Activated gamma-delta T cell (primary cell): ENCODE measurements around the gene LRRC3.
"Not testable (repeated sequence)": the region's sequence is repeated elsewhere in the genome, so short reads cannot be mapped to it uniquely, and the experiment has no call there.

Source experiments
- DNase-seq: peaks from one replicate; lab custom pipeline; 2025; lab: John Stamatoyannopoulos, UW
- total RNA-seq, 2 donors: gene quantifications; one replicate each; lab custom pipeline; 2026; lab: John Stamatoyannopoulos, UW

The LRRC3 gene
- total RNA-seq, result 0.41 to 0.65 reads per million in 2 donors

- peak; percentile 67 for DNase-seq
These were observed at the start of gene LRRC3 for GRCh38 chr21:44454747-44455523. TSS of gene LRRC3 (plus strand) at chr21:44455510. CDS start at chr21:44456645, 1,135 bp downstream.

DNA sequence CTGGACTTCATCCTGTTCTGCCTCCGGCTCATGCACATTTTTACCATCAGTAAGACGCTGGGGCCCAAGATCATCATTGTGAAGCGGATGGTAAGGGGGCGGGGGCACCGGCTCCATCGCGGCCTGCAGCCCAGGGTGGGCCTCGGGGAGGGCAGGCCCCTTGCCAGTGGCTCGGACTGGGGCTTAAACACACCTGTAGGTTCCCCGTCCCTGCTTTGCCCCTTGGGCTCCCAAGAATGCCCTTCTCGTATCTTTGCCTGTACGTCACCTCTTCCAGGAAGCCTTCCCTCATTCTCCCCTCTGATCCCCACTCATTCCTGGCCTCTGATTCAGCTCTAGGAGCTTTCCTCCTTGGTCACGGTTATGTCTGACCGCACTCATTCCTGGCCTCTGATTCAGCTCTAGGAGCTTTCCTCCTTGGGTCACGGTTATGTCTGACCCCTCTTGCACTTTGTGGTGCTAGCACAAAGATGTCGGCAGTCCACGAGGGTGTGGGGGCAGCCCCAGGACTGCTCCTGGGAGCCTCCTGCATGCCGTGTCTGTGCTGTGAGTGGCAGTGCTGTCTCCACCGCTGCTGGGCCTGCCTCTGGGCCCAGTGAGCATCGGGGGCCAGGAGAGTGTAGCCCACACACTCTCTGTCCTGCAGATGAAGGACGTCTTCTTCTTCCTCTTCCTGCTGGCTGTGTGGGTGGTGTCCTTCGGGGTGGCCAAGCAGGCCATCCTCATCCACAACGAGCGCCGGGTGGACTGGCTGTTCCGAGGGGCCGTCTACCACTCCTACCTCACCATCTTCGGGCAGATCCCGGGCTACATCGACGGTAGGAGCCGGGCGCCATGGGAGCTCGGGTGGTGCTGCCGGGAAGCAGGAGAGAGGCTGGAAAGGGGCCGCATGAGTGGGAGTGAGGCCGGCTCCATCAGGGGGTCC, 49.1 kb upstream of the LRRC3 start:
- DNase-seq, result no peak

GRCh38 chr21:44406953-44407352, 48.4 kb upstream of the LRRC3 start:
- no peak for DNase-seq

- no peak for DNase-seq
These were observed 47.8 kb upstream of the LRRC3 start for GRCh38 chr21:44407493-44407892.

DNA sequence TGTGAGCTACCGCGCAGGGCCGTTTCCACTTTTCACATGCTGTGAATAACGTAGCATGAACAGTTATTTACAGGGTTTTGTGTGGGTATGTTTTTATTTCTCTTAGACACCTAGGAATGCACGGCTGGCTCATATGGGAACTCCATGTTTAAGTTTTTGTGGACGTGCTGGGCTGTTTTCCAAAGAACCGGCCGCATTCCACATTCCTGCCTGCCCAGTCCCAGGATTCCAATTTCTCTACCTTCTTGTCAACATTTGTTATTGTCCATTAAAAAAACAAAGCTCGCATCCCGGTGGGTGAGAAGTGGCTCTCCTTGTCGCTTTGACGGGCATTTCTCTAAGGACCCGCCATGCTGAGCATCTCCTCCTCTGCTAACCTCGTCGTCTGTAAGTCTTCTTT, 47.1 kb upstream of the LRRC3 start:
- DNase-seq, result no peak

- no peak for DNase-seq
These were observed 41.6 kb upstream of the LRRC3 start for GRCh38 chr21:44413566-44414290.

DNA sequence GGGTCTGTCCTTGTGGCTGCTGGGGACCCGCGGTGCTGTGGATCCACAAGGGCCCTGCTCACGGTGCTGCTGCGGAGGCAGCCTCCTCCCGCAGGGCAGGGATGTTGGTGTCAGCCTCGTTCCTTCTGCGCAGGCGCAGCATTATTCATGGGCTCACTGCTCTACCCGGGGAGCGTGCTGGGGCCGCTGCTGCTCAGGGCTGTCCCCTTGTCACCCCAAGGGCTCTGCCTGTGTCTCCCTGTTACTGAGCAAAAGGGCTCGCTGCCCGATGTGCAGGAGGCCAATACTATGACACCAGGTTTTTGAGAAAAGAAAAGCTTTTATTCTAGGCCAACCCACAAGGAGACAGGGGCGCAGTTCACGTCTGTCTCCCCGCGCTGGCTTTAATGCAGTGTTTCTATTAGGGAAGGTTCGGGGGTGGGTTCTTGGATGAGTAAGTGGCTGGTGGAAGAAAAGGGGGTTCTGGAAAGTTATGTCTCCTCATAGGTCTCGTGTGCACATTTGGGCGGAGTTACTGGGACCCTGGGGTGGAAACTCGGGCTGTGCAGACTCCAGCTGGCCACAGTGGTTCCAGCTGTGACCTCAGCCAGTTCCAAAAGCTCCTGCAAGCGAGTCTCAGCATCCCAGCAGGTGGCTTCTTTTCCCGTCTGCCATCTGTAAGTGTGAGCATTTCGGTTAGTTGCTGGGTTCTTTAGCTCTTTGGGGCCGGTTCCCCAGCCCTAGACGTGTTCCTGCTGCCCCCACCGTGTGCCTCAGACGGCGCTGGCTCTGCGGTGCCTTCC, 40.8 kb upstream of the LRRC3 start:
- DNase-seq, result no peak

DNA sequence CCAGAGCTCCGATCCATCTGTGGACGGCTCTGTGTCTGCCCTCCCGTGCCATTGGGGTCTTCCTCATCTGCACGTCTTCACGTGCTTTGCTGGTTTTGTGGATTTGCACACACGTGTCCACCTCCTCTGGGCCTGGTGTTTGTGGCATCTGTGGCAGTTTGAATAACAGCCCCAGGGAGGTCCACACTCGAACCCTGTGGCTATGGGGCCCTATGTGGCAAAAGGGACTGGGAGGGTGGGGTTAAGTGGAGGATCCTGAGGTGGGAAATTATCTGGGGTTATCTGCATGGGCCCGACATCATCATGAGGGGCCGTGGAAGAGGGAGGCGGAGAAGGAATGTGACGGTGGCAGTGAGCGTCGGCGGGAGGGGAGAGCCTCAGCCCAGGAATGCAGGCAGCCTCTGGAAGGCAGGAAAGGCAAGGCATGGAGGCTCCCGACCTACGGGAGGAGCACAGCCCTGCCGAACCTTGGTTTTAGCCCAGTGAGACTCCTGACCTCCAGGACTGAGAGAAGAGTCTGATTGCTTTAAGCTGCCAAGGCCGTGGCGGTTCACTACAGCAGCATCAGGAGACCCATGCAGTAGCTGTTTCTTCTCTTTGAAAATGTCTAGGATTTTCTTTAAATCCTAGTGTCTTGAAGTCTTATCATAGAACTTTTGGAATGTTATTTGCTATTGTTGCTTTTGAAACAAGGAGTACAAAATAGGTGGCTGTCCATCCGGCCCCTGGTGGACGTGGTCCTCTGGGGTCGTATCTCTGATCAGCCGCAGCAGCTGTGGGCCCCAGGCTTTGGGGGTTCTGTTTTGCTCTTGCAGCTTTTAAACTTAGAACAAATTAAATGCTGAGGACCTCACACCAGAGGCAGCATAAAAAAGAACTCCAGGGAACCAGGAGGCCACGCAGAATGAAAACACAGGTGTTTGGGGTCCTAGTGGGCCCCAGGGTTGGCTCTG, 40.0 kb upstream of the LRRC3 start:
- no peak for DNase-seq

DNA sequence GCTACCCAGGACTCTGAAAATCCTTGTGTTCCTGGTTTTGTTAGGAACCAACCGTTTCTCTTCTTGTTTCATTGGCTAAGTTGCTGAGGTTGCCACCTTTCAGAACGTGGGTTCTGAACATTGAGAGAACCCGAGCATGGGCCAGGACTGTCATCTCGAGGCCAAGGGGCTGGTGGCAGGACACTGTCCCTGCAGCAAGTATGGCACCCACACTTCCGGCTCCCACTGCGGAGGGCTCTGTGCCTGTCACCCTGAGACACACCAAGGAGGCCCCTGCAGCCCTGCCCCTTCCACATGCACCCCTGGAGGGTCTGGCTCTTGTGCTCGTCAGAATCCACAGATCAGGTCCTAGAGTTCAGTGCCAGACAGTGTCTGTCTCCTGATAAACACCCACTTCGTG, 39.1 kb upstream of the LRRC3 start:
- DNase-seq, result no peak

DNA sequence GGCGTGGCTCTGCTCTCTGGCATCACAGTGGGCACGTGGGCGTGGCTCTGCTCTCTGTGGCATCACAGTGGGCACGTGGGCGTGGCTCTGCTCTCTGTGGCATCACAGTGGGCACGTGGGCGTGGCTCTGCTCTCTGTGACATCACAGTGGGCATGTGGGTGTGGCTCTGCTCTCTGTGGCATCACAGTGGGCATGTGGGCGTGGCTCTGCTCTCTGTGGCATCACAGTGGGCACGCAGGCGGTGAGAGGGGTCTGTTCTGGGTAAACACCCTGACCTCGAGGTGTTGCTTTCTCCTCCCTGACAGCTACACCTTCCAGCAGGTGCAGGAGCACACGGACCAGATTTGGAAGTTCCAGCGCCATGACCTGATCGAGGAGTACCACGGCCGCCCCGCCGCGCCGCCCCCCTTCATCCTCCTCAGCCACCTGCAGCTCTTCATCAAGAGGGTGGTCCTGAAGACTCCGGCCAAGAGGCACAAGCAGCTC, 37.6 kb upstream of the LRRC3 start:
- DNase-seq, result not testable (repeated sequence)

- no peak for DNase-seq
These were observed 37.0 kb upstream of the LRRC3 start for GRCh38 chr21:44418108-44418875.

DNA sequence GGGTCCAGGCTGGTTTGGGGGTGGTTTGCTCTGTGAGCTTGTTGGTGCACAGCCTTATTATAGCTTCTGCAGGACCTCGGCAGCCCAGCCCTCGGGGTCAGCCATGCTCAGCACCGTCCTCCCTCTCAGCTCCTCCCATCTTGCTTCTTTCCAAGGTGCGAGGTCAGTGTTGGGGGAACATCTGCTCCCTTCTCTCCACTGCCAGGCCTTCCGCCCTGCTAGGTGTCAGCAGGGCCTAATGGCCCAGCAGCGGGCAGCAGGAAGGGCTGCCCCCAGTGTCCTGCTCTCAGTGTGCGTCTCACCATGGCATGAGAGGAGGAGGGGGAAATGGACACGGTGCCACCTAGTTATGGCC, 36.5 kb upstream of the LRRC3 start:
- no peak for DNase-seq

GRCh38 chr21:44419679-44420078, 35.6 kb upstream of the LRRC3 start:
- no peak for DNase-seq

- DNase-seq, result no peak
These were observed 34.7 kb upstream of the LRRC3 start for GRCh38 chr21:44420416-44421205.

GRCh38 chr21:44421901-44422840, 33.1 kb upstream of the LRRC3 start:
- no peak for DNase-seq

DNA sequence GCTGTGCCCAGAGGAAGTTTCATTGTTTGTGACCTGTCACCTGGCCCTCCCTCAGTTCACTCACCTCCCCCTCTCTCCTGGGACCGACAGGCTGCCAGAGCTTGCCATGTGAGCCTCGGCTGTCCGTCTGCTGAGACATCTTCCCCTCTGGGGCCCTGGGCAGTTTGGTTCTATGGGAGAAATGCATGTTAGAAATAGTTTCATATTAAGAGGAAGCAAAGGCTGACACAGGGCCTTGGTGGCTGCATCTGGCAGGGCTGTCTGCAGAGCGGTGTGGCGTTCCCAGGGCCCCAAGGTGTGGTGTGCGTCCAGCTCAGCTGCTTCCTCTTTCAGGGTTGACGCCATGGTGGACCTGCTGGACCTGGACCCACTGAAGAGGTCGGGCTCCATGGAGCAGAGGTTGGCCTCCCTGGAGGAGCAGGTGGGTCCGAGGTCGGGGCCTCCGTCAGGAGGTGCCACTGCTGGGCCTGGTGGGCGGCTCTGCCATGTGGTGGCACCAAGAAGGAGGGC, 31.9 kb upstream of the LRRC3 start:
- DNase-seq, result no peak

DNA sequence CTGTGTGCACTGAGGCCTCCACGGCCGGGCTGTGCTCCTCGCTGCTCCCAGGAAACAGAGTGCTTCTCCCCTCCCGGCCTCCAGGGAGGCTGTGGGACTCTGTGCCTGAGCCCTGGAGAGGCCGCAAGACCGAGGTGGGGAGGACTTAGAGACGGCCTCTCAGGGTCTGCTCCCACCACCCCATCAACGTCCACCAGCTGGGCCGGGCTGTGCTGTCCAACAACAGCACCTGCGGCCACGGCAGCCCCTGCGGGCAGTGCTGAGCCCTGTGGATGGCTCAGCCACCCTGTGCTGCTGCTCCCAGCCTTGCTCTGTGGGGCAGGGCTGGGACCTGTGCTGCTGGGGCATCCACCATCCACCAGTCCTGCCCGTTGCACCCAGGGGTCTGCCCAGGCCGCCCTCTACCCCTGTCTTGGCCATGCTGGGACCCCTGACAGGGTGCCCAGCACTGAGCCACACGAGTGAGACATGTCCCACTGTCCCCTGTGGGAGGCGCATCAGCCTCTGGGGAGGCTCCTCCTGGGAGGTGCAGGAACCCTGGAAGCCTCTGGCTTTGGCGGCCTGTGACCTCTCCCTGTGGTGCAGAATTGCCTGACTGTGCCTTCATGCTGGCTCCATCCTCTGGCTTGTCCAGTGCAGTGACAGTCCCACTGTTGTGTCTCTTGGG, 31.2 kb upstream of the LRRC3 start:
- DNase-seq, result no peak
